Stimulated activated CD4-positive, alpha-beta T cell treated with anti-CD3 and anti-CD28 coated beads, Interleukin-12 subunit alpha, Interleukin-12 subunit beta, amount 100 ng/mL, for 4 hours (primary cell): ENCODE measurements around the gene CCDC85C.

ENCODE experiments used
- DNase-seq: peaks from one replicate; pipeline ENCODE4 v3.0.0-alpha.2; 2020

Gene CCDC85C

DNA sequence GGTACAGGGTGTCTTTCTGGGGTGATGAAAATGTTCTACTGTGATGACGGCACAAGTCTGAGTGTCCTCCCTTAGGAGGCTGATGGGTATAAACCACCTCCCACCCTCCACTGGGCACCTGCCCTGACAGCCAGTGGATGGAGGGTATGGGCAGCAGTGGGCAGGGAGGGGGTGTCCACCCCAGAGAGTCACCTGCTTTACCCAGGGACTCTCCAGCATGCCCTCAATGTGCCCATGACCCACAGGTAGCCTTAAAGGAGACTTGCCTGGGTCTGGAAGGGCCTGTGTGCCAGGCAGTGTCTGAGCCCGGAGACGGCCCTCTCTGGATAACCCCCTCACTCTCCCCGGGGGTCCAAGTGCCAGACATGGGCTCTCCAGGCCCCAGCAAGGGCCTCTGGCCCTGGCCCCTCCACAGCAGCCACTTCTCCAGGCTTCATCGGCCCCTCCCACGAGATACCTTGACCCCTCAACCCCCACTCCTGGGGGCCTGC is 84.0 kb downstream of the CCDC85C start:
- DNase-seq, result no peak

DNA sequence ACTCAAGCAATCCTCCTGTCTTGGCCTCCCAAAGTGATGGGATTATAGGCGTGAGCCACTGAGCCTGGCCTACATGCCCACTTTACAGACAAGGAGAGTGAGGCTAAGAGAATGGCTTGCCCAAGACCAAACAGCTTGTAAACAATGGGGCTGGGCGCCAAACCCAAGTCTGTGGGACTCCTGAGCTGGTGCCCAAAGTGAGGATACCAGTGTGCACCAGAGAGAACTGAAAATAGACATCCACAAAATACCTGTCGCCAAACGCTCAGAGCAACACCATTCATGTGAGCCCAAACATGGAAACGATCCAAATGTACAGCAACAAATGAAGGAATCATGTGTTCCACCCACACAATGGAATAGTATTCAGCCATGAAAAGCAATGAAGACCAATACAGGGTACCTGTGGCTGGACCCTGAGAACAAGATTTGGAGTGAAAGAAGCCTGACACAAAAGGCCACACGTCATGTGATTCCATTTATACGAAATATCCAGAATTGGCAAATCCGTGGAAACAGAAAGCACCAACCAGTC is 84.6 kb downstream of the CCDC85C start:
- DNase-seq, result no peak

DNA sequence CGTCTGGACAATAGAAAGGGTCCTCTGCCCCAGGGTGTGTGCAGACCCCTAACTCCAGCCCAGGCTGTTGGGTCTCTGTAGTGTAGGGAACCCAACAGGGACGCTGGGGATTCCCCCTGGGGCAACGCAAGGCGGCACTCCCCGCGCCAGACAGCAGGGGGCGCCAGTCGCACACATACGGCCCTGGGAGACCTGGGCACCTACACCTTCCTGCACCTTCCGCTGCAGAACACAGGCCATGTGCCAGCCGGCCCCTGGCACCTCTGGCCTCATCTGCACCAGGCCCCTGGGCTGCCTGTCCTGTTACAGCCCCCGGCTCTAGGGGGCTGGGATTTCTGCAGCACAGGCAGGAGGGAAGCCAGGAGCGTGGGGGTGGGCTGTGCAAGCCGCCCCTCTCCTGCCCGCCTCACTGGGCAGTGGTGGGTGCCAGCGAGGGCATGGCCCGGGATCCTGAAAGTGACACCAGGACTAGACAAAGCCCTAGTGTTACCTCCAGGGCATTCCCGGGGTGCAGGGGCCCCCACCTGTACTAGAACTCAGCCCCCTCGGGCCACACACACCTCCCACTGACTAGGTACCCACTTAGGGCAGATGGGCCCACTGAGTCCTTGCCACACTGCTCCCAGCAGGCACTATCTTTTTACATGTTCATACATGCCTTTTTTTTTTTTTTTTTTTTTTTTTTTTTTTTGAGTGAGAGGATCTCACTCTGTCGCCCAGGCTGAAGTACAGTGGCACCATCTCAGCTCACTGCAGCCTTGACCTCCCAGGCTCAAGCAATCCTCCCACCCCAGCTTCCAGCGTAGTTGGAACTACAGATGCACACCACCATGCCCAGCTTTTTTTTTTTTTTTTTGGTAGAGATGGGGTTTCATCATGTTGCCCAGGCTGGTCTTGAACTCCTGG is 85.3 kb downstream of the CCDC85C start:
- DNase-seq, result peak; percentile 79

DNA sequence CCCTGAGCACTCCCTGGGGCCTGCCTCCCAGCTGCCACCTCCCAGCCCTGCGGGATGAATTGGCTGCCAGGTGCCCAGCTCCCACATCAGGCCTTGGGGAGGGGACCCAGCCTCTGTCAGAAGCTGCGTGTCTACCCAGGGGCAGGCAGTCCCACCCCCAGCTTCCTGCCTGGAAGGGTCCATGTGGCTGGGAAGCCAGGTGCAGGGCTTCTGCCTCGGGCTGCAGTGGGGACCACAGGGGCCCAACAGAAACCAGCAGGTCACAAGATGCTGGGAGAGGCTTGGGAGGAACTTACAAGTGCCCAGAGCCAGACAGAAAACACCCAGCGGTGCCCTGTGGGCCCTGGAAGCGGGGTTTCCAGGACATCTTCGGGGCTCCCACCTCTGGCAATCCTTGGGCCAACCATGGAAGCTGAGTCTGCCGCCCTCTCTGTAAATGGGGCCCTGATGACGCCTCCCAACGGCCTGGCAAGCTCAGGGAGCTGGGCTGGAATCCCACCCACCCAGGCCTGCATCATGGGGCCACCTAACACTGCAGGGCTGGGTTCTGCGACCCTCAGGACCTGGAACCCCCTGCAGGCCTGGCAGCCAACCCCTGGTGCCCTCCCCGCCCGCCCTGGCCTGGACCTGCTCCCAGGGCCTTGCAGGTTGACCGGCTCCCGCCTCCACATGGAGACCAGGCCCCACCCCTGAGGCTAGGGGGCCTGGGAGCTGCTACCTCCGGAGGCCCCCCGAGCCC is 86.2 kb downstream of the CCDC85C start:
- DNase-seq, result no peak

DNA sequence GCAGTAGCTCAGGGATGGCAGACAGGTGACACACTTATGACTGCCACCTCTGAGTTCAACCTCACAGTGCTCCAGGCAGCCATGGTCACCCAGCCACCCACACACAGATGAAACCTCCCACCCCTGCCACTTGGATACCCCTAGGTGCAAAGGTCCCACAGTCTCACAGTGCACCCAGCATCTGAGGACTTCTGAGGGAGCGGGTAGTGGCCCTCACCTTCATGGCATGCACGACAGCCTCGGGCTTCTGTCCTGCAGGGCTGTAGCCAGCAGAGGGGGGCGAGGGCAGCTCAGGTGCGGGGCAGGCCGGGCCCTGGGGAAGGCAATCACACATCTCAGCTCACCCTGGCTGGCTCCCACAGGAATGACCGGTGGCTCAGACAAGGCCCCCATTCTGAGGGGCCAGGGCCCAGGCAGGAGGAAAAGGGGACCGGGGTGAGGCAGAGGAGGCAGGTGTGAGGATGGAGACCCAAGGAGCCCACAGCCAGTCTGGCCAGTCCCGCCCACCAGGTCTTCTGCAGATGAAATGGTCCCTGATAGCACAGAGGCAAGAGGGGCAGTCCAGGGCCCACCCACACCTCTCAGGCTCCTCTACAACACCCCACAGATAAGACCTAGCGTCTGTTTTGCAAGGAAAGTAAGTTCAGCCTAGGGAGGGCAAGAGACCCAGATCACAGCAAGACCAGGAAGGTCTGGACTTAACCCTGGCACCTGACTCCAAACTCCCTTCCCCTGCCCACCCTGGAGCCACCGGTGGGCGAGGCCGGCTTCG is 87.0 kb downstream of the CCDC85C start:
- DNase-seq, result no peak

DNA sequence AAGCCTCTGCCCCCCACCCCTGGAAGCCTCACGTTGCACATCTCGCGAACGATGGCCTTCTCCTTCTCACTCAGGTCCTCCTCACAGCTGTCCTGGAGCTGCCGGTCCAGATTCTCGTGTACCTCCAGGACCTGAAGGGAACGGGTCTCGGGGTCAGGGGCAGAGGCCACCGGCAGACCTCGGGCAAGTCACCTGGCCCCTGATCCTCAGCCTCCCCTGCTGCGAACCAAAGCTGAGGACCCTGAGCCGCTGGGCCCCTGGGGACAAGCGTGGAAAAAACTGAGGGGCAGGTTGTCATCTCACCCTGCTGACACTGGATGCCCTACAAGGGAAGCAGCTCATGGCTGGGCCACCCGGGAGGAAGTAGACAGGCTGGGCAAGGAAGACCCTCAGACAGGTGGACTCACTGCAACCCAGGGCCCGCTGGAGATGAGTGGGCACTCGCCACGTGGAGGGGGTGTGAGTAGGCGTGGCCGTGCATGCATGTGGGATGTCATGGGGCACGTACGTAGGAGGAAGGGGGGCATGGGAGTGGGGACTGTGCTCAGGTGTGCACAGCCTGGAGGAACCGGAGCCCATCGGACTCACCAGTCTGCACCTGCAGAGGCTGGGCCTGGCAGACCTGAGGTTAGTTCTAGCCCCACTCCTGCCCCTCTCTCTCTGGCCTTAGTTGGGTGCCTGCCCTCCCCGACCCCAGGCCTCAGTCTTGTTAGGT is 87.7 kb downstream of the CCDC85C start:
- DNase-seq, result no peak

DNA sequence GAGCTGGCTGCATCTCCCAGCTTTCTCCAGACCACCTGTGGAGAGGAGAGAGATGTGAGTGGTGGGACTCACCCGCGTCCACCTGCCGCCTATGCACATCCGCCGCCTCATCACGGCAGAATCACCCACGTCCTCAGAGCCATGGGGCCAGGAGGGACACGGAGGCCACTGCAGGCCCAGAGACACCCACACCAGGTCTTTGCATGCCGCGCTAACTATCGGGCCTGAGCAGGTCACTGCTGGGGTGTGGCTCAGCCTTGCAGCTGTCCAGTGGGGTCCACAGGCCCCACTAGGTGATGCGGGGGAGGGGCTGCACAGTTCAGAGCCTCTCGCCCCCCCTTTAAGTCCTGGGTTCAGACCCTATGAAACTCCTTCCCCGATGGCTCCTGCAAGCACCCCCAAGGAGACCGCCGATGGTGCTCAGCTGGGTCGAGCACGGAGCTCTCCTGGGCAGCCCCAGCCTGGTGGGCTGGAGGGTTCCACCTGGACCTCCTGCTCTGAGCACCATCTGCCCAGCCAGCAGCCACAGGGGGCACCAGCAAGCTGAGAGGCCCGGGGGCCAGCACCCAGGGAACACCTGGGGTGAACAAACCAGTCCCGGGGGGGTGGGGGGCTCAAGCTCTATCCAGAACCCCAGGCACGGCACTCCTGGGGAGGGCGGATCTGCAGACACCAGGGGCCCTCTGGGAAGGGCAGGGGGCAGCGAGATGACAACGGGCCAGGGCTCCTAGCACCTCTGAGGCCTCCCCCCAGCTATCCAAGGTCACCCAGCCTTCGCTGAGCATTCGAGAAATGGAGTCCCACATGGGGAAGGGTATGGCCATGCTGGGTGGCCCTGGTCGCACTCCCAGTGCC is 88.5 kb downstream of the CCDC85C start:
- DNase-seq, result no peak

DNA sequence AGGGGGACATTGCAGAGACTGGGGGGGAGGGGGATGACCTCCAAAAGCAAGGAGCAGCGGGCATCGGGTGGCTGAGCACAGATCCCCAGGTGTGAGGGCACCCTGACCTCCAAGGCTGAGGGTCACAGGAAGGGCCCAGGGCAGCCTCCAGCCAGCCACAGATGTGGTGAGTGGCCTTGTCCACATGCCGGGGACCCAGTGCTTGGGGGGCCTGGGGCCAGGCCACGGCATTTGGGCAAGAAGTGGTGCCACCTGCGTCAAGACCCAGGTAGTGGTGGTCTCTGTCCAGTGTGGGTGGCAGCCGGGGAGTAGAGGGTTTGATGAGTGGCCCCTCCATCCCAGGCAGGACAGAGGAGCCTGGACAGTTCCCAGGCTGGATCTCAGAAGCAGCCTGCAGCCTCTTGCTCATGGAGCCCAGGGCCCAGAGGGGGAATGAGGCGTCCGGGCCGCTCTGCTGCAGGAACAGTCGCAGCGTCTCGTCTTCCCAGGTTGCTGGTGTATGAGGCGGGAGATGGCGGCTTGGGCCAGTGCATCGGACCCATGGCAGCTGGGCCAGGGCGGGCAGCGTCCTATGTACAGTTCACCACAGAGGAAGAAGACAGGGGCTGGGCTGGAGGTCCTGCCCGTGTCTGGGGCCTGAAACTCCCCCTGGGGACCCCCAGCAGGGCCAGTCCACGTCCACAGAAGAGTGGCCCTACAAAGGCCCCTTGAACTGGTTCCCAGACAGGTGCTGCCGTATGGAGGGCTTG is 89.3 kb downstream of the CCDC85C start:
- no peak for DNase-seq

DNA sequence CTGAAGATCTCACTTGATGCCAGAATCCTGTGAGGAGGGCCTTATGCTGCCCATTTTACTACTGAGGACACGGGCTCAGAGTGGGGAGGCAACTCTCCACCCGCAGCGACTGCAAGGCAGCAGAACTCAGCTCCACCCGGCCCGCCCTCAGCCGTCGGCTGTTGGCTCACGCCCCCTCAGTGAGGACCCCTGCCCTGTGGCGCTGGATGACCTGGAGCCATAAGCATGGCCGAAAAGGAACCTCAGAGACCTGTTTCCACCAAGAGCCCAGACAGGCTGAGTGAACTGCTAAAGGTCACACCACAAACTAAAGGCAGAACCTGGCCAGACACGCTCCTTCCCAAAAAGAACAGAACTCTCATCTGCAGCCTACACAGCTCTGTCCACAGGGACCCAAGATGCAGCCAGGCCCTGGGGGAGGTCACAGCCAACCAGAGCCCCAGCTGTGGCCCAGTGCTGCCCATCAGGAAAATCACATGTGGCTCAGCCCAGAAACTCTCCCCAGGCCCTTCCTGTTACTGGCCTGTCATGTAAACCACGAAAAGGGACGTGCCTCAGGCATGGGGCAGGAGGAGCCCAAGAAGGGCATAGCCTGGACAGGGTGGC is 90.0 kb downstream of the CCDC85C start:
- DNase-seq, result no peak

DNA sequence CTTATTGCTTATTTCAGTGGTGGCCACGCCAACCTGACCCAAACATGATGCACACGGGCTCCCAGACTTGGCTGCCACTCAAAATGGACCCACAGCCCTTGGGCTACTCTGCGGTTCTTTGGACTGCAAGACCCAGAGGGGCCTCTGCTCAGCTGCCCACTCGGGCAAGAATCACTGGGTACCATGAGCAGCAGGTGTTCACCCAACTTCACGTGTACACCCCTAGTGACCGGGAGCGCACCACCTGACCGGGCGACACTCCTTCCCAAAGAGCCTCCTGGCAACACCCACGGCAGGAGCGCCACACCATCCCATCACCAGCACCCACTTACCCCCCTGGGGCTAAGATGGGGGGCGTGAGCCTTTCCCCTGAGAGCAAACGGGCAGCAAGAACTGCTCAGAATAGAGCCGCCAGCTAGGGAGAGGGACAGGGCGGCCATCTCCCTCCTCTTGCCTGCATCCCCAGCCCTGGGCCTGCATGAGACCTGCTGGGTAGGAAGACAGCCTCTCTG is 90.8 kb downstream of the CCDC85C start:
- DNase-seq, result no peak

DNA sequence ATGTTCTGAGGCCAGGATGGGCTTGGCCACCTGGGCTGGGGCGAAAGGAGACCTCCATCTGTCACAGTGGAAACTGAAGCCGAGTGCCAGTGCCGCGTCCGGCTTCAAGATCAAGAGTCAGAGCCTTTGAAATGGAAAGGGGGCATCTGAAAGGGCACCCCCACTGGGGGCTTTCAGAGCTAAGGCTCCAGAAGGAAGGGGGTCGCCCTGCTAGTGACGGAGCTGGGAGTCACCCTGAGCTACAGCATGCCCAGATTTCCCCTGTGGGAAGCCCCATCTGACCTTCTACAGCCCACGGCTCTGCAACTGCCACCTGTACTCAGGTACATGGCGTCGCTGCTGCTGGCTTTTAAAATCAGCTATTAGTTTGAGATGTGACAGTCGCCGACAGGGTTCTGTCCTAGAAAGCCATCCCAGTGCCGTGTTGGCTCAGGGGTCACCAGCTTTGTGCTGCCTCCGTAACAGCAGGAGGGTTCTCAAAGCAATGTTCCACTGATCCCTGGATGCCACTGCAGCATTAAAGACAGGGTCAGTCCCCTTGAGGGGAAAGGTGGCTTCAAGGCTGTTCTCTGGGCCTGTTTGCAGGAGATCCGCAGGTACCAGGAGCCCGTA is 91.3 kb downstream of the CCDC85C start:
- no peak for DNase-seq

DNA sequence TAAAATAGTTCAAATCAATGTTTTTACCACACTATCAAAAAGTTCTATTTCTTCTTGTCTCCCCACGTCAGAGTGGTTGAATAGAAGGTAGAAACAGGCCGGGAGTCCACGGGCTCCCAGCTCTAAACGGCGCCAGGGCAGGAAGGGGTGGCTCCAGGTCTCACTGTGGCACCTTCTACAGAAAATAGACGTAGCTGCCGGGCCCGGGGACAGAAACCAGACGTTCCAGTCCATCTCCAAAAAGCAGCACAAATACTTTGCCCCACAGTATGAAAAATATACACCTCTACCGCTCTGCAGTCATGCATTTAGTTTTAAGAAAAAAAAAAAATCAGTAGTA is 91.9 kb downstream of the CCDC85C start:
- DNase-seq, result no peak

DNA sequence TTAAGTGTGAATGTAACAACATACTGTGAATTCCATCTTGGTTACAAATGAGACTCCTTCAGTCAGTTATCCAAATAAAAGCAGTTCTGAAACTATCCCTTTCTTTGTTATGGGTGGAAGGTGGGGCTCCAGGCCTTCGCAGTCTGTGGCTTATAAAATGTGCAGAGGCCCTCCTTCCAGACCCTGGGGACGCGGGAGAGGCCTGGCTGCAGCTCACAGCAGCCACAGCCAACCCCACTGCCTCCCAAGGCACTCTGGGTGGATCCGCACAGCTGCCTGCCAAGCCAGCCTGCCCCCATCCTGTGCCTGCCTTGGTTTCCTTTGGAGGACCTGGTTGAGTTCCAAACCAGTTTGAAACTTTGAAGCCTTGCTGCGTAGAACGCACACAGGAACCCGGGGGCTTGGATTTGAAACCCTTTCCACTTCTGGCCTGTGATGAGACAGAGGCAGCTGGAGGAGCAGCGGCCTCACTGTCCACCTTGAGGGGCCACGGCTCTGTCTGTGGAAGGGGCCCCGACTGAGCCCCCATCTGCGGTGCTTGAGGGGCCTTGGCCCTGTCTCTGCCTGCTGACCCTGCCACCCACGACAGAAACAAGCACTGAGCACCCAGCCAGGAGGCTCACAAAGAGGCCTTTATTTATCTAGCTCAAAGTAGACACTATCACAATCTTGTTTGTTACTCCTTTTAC is 92.4 kb downstream of the CCDC85C start:
- DNase-seq, result no peak

DNA sequence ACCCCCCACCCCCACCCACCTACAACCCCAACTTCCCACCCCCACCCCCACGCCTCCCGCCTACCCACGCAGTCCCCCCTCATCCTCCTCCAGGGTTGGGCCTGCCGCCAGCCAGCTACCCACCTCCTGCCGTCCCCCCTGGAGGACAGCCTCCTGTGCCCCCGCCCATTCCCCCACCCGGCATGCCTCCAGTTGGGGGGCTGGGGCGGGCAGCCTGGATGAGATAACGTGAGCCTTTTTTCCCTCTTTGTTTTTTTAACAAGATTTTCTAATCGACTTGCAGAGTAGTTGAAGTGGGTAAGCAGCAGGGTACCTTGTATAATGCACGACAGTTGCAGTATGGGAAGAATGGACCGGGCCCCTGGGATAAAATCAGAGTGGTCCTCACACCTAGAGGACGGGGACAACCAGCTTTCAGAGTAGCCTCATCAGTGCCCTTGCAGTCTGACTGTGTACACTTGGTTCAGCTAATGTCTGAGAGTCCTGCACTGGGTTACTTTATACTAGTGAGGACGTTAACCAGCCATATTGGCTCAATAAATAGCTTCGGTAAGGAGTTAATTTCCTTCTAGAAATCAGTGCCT is 93.4 kb downstream of the CCDC85C start:
- DNase-seq, result no peak

DNA sequence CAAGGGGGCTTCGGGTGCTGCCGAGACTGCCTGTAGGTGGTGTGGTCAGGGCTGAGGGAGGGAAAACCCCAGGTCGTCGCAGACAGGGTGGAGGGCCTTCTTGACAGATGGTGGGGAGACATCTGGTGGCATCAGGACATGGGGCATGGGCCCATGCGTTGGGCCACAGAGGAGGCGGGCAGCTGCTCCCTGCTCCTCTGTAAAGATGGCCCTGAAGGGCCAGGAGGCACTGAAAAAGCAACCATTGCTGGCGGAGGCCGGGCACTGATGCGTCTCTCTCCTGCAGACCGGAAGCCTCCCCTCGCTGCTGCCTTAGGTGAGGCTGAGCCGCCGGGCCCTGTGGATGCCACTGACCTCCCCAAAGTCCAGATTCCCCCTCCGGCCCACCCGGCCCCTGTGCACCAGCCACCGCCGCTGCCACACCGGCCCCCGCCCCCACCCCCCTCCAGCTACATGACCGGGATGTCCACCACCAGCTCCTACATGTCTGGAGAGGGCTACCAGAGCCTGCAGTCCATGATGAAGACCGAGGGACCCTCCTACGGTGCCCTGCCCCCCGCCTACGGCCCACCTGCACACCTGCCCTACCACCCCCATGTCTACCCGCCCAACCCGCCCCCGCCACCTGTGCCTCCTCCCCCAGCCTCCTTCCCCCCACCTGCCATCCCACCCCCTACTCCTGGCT is 94.0 kb downstream of the CCDC85C start:
- DNase-seq, result no peak

DNA sequence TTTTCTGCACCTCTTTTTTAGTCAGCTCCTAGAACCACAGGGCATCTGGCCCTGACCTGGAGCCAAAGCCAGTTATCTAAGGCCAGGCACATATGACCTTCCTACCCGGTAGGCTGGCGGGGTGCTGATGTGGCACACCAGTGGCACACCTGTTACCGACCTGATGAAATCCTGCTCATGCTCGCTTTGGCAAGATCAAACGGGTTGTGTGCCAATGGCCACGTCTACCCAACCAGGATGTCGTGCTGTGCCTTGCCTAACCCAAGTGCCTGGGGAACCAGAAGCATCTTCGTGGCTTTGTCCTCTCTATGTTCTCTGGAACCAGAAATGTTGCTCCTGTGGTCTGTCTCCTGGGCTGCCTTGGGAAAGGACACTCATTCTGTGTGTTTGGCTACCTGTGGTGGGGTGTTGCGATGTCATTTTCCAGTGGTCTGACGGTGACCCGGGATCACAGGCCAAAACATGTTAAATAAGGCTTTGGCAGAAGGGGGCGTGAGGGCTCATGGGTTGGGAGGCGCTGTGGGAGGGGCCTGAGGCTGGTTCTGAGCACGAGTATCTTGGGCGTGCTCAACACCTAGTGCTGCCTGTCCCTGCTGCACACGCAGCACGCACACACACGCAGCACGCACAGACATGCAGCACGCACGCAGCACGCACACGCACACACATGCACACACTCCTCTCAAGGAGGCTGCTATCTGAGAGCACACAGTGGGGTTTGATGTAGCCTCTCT is 94.9 kb downstream of the CCDC85C start:
- no peak for DNase-seq
